OCI-LY1 (cell line): ENCODE measurements around the gene ANTXR1.

Experiments
- H2AFZ ChIP-seq: fragments of 200-600 bp; sonication (generic), shearing (Covaris generic); 2 replicates; pipeline ENCODE4 v1.6.0; 2014; ENCODE audit warnings: antibody characterized with exemption, mild to moderate bottlenecking, low read length
- H3F3A ChIP-seq: fragments of 200-600 bp; sonication (generic), shearing (Covaris generic); 2 replicates; pipeline ENCODE4 v1.6.0; 2014; ENCODE audit warnings: mild to moderate bottlenecking, antibody characterized with exemption, low read length, moderate library complexity; ENCODE audit not compliant: insufficient read depth
- H3K27ac ChIP-seq: fragments of 200-600 bp; sonication (generic); 2 replicates; pipeline ENCODE4 v1.5.1; 2014; ENCODE audit warnings: low read length, mixed run types, mild to moderate bottlenecking, low read depth; ENCODE audit not compliant: poor library complexity, severe bottlenecking
- H3K27me3 ChIP-seq: fragments of 200-600 bp; sonication (generic); 2 replicates; pipeline ENCODE4 v1.6.0; 2014; ENCODE audit warnings: antibody characterized with exemption, mild to moderate bottlenecking, low read length, moderate library complexity; ENCODE audit not compliant: insufficient read depth
- H3K36me3 ChIP-seq: fragments of 200-600 bp; sonication (generic); 2 replicates; pipeline ENCODE4 v1.6.1; 2014; ENCODE audit warnings: mild to moderate bottlenecking, antibody characterized with exemption, low read length, moderate library complexity, mixed read lengths; ENCODE audit not compliant: insufficient read depth
- H3K4me1 ChIP-seq: fragments of 200-600 bp; sonication (generic); 2 replicates; pipeline ENCODE4 v1.5.1; 2014; ENCODE audit warnings: mild to moderate bottlenecking, low read length, moderate library complexity; ENCODE audit not compliant: insufficient read depth, severe bottlenecking
- H3K4me2 ChIP-seq: fragments of 200-600 bp; sonication (generic), shearing (Covaris generic); 2 replicates; pipeline ENCODE4 v1.6.1; 2014; ENCODE audit warnings: low read length
- H3K4me3 ChIP-seq: fragments of 200-600 bp; sonication (generic); 2 replicates; pipeline ENCODE4 v1.5.1; 2014; ENCODE audit warnings: low read length, low read depth, mild to moderate bottlenecking, mixed read lengths; ENCODE audit not compliant: poor library complexity, severe bottlenecking
- H3K79me2 ChIP-seq: fragments of 200-600 bp; shearing (Covaris generic); 2 replicates; pipeline ENCODE4 v1.6.1; 2016; ENCODE audit warnings: mixed run types, low read length, mixed read lengths; ENCODE audit not compliant: insufficient read depth
- H3K9ac ChIP-seq: fragments of 200-600 bp; sonication (generic), shearing (Covaris generic); 2 replicates; pipeline ENCODE4 v1.6.1; 2014; ENCODE audit warnings: mild to moderate bottlenecking, low read length, mixed read lengths
- H3K9me2 ChIP-seq: fragments of 200-600 bp; sonication (generic), shearing (Covaris generic); 2 replicates; pipeline ENCODE4 v1.6.1; 2014; ENCODE audit warnings: low read depth, mild to moderate bottlenecking, low read length, mixed read lengths
- H3K9me3 ChIP-seq: fragments of 200-600 bp; shearing (Covaris generic); 2 replicates; pipeline ENCODE4 v1.6.1; 2014; ENCODE audit warnings: low read length, mixed read lengths
- H4K20me1 ChIP-seq: fragments of 200-600 bp; sonication (generic), shearing (Covaris generic); 2 replicates; pipeline ENCODE4 v1.6.0; 2016; ENCODE audit warnings: mild to moderate bottlenecking, low read length; ENCODE audit not compliant: insufficient read depth
- EZH2 ChIP-seq: fragments of 200-600 bp; sonication (generic), shearing (Covaris generic); IDR thresholded peaks from 2 replicates; pipeline ENCODE4 v1.8.0; 2017; ENCODE audit warnings: borderline replicate concordance, mixed run types, mild to moderate bottlenecking, antibody characterized with exemption, low read length, moderate library complexity, mixed read lengths
- TF ChIP-seq, protein P1 (sequence below): fragments of 200-600 bp; sonication (generic), shearing (Covaris generic); IDR thresholded peaks from 2 replicates; pipeline ENCODE4 v1.5.1; 2017; ENCODE audit warnings: mild to moderate bottlenecking, antibody characterized with exemption, low read length, moderate library complexity, mixed read lengths

The ANTXR1 gene

GRCh38 chr2:68977453-68977852 lies 35.5 kb upstream of the ANTXR1 start:
- H3K79me2 ChIP-seq: no peaks in the 10 kb centered on the region
- no peaks in the 10 kb centered on the region for H3F3A ChIP-seq
- no peak overlapping the region for H3K27ac ChIP-seq
- no peak overlapping the region for H3K4me3 ChIP-seq
- TF ChIP-seq, protein P1, sequence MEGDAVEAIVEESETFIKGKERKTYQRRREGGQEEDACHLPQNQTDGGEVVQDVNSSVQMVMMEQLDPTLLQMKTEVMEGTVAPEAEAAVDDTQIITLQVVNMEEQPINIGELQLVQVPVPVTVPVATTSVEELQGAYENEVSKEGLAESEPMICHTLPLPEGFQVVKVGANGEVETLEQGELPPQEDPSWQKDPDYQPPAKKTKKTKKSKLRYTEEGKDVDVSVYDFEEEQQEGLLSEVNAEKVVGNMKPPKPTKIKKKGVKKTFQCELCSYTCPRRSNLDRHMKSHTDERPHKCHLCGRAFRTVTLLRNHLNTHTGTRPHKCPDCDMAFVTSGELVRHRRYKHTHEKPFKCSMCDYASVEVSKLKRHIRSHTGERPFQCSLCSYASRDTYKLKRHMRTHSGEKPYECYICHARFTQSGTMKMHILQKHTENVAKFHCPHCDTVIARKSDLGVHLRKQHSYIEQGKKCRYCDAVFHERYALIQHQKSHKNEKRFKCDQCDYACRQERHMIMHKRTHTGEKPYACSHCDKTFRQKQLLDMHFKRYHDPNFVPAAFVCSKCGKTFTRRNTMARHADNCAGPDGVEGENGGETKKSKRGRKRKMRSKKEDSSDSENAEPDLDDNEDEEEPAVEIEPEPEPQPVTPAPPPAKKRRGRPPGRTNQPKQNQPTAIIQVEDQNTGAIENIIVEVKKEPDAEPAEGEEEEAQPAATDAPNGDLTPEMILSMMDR: no peak
- no peak for TF ChIP-seq EZH2
- no peaks in the 10 kb centered on the region for H3K4me1 ChIP-seq
- no peaks in the 10 kb centered on the region for H3K36me3 ChIP-seq
- no peaks in the 10 kb centered on the region for H3K9me3 ChIP-seq
- no peaks in the 10 kb centered on the region for H3K27me3 ChIP-seq
- no peaks in the 10 kb centered on the region for H3K9me2 ChIP-seq
- H2AFZ ChIP-seq: no peak overlapping the region
- H3K9ac ChIP-seq: no peak overlapping the region
- no peak overlapping the region for H3K4me2 ChIP-seq
- no peaks in the 10 kb centered on the region for H4K20me1 ChIP-seq

- Histone ChIP-seq H3F3A (no peaks in the 10 kb centered on the region), H3K4me2 (no peak overlapping the region), H3K9me3 (no peaks in the 10 kb centered on the region), H3K9me2 (no peaks in the 10 kb centered on the region), H3K27ac (no peak overlapping the region), H4K20me1 (no peaks in the 10 kb centered on the region), H3K27me3 (no peaks in the 10 kb centered on the region), H3K36me3 (no peaks in the 10 kb centered on the region), H3K79me2 (no peaks in the 10 kb centered on the region), H3K9ac (no peak overlapping the region), H2AFZ (no peak overlapping the region), H3K4me1 (no peaks in the 10 kb centered on the region), H3K4me3 (no peak overlapping the region)
- TF ChIP-seq EZH2: no peak
- TF ChIP-seq, protein P1: no peak
Measured at GRCh38 chr2:68978098-68978497, 34.9 kb upstream of the ANTXR1 start.

GRCh38 chr2:68980956-68981355 lies 32.0 kb upstream of the ANTXR1 start:
- Histone ChIP-seq H2AFZ (no peak overlapping the region), H3F3A (no peaks in the 10 kb centered on the region), H3K9ac (no peak overlapping the region), H3K9me2 (no peaks in the 10 kb centered on the region), H3K4me2 (no peak overlapping the region), H3K4me3 (no peak overlapping the region), H3K27ac (no peak overlapping the region), H3K79me2 (no peaks in the 10 kb centered on the region), H3K9me3 (no peaks in the 10 kb centered on the region), H3K36me3 (no peaks in the 10 kb centered on the region), H4K20me1 (no peaks in the 10 kb centered on the region), H3K27me3 (no peaks in the 10 kb centered on the region), H3K4me1 (no peaks in the 10 kb centered on the region)
- TF ChIP-seq EZH2: no peak
- TF ChIP-seq, protein P1: no peak
